ENCODE data around the gene TNNI2.

DNA sequence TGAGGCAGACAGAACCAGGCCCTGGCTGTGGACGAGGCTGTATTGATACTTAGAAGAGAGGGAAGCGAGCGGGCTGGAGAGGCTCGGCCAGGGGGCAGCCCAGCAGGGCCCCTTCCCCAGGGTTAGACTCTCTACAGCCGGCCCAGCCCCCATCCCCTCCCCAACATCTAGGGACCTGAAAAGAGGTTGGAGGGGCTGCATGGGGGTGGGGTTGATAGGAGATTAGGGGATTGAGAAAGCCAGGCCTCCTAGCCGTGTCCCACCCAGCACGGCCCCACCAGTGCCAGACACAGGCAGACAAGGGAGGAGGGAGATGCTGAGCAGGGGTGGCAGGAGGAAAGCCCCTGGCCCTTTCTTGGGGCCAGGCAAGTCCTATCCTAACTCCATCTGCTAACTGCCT, 19.8 kb downstream of the TNNI2 start:
- TF ChIP-seq, protein P1, sequence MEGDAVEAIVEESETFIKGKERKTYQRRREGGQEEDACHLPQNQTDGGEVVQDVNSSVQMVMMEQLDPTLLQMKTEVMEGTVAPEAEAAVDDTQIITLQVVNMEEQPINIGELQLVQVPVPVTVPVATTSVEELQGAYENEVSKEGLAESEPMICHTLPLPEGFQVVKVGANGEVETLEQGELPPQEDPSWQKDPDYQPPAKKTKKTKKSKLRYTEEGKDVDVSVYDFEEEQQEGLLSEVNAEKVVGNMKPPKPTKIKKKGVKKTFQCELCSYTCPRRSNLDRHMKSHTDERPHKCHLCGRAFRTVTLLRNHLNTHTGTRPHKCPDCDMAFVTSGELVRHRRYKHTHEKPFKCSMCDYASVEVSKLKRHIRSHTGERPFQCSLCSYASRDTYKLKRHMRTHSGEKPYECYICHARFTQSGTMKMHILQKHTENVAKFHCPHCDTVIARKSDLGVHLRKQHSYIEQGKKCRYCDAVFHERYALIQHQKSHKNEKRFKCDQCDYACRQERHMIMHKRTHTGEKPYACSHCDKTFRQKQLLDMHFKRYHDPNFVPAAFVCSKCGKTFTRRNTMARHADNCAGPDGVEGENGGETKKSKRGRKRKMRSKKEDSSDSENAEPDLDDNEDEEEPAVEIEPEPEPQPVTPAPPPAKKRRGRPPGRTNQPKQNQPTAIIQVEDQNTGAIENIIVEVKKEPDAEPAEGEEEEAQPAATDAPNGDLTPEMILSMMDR (conservative IDR thresholded peaks at IDR 0.05 in 1 of 2, IDR thresholded peaks at IDR 0.05 in 1 of 2; ENCODE audit: low read depth in 1 of 2, low read length in 2 of 2), result no peak
- no peak for TF ChIP-seq EZH2 (IDR thresholded peaks at IDR 0.05; ENCODE audit: low read length, missing control alignments)
